GM12873 (cell line): Measurements from ENCODE around the gene MRPL45.

Experiments used
- TF ChIP-seq, protein P1 (sequence below): IDR thresholded peaks from 2 replicates; pipeline ENCODE4 v1.5.1; 2012; ENCODE audit warnings: low read depth, mild to moderate bottlenecking, moderate library complexity, low read length, control low read depth; ENCODE audit not compliant: insufficient read depth; ENCODE audit errors: missing control alignments

Gene MRPL45

DNA sequence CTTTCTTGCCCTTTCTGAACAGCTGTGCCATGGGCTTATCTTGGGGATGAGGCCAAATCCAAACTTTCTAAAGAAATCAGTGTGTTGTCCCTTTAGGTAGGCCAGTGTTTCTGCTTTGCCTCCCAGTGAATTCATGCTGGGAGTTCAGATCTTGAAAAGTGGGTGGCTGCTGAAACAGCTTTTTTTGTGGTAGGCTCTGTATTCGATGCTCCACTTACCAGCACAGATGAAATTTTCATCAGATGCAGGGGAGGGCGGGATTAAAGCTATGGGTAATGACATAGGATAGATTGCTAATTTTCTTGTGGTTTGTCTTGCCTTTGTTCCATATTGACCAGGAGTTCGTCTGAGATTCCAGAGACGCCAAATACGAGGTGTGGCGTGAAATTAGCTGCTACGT is 57.5 kb downstream of the MRPL45 start:
- TF ChIP-seq, protein P1, sequence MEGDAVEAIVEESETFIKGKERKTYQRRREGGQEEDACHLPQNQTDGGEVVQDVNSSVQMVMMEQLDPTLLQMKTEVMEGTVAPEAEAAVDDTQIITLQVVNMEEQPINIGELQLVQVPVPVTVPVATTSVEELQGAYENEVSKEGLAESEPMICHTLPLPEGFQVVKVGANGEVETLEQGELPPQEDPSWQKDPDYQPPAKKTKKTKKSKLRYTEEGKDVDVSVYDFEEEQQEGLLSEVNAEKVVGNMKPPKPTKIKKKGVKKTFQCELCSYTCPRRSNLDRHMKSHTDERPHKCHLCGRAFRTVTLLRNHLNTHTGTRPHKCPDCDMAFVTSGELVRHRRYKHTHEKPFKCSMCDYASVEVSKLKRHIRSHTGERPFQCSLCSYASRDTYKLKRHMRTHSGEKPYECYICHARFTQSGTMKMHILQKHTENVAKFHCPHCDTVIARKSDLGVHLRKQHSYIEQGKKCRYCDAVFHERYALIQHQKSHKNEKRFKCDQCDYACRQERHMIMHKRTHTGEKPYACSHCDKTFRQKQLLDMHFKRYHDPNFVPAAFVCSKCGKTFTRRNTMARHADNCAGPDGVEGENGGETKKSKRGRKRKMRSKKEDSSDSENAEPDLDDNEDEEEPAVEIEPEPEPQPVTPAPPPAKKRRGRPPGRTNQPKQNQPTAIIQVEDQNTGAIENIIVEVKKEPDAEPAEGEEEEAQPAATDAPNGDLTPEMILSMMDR: no peak

DNA sequence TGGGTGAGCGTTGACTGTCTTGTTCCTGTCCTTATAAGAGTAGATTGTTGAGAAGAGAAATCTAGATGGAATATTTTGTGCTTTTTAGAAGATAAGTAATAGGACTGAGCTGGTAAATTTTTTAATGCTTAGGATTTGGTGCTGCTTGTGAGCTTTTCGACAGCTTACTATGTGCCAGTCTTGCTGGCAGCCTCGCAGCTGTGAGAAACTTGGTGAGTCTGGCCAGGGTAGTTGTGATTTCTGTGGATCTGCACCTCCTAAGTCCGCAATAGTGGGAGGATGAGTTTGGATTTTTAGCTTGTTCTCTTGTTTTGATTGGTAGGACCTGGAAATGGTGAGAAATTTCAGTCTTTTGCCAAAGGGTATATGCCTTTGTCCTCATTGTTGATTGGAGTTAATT is 58.3 kb downstream of the MRPL45 start:
- TF ChIP-seq, protein P1: no peak

DNA sequence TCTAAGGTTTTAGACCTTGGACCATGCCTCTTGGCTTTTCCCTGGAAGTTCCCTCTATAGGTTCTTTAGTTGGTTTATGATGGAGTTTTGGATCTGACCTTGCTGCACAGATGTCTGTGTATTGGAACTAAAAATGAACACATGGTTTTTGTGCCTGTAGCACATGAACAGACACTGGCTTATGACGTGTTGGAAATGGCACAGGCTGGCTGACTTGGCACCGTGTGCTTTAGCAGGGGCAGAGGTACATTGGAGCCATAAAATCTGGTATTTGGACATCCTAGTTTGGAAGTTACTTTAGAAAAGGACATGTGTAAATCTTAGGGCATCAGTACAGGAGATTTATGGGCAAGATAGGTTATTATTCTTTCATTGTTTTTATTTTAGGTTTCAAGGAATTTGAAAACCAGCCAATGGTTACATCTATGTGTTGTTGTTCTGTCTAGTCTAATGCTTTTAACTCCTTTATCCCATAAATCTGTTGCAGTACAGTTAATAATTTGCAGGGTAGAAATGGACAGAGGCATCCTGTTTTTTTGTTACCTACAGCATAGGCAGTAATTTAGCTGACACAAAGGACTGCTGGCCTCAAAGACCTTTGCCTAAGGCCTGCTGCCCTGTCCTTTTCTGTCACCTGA is 60.6 kb downstream of the MRPL45 start:
- TF ChIP-seq, protein P1: no peak

GRCh38 chr17:38358586-38359513 is 61.9 kb downstream of the MRPL45 start:
- TF ChIP-seq, protein P1: no peak

DNA sequence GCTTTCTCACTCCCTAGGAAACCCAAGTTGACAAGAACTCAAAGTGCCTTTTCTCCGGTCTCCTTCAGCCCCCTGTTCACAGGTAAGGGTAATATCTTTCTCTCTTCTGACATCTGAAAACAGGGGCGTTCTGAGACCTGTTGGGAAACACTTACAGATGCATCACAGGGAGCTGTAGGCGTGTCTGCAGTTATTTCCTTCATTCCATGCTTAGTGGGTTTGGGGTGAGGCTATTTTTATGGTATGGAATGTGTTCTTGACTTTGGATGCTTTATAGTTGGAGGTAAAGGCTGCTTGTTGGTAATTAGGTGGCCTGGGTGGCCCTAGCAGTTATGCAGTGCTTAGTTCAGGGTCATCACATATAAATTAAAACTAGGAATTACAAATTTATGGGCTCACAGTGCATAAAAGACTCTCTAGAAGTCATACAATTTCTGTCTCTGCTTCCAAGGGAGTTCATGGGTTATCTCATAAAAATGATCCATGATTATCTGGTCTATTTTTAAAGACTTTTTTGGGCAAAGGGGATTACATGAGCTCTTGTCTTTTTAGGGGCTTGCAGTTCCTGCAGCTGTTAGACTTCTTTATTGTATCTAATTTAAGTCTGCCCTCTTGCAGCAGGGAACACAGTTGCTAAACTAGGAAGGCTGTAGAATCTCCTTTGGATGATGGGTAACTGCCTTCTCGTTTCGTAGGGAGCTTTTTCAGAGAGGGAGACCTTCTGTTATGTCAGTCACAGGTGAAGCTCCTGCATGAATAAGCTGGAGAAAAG is 64.9 kb downstream of the MRPL45 start:
- TF ChIP-seq, protein P1: no peak

DNA sequence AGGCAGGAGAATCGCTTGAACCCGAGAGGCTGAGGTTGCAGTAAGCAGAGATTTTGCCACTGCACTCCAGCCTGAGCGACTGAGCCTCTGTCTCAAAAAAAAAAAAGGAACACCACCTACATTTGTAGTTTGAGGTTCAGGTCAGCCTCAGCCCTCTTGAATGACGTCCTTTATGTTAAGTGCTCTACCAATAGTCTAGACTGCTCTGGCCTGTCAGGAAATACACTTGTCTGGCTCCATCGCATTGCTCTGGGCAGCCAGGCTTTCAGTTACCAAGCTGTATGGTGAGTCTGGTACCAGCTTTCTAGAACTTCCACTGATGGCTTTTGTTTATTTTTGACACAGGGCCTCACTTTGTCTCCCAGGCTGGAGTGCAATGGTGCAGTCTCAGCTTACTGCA is 66.0 kb downstream of the MRPL45 start:
- TF ChIP-seq, protein P1: no peak

DNA sequence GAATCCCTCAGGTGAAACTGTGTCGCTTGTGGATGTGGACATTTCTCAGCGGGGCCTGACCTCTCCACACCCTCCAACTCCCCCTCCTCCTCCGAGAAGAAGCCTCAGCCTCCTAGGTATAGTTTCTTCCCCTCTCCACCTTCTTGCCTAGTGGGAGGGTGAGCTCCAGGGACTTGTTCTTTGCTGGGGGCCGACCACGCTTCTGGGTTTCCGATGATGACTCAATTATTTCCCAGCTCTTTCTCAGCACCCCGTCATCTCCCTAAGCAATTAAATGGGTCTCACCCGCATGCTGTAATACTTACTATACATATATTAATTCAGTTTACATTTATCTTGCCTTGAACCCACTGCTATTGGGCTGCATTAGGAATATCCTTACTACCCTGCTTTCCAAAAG is 67.8 kb downstream of the MRPL45 start:
- TF ChIP-seq, protein P1: no peak
